ENCODE measurements around the gene OTX1. TPM values are rescaled to one million over a fixed set of nuclear protein-coding genes. Genes with fewer than 3 reads are reported as not detected.

OTX1 gene
- total and polyA plus RNA-seq, 2 donors (not counting 3 experiments of a cell fraction or from before 2014, with no cell fraction given), result not detected

- Histone ChIP-seq H3K36me3 (ENCODE audit: control insufficient read depth in 2 of 2, extremely low read depth in 1 of 2, insufficient read depth in 2 of 2, low read length in 2 of 2) (no peaks in the 10 kb centered on the region), H2AFZ (ENCODE audit: low read depth, low read length) (no peak overlapping the region), H3K4me2 (ENCODE audit: insufficient read depth, low read length) (no peak overlapping the region), H3K79me2 (ENCODE audit: control insufficient read depth, insufficient read depth, low read length) (no peaks in the 10 kb centered on the region), H3K27ac (ENCODE audit: insufficient read depth, low read depth, low read length) (no peak overlapping the region), H4K20me1 (replicated peaks; ENCODE audit: control insufficient read depth, extremely low read depth, insufficient read depth, low read length) (no peaks in the 10 kb centered on the region), H3K4me1 (ENCODE audit: control insufficient read depth, extremely low read depth, insufficient read depth, low read length) (no peaks in the 10 kb centered on the region), H3K27me3 (ENCODE audit: control insufficient read depth in 2 of 2, insufficient read depth in 2 of 2, low read length in 2 of 2) (no peaks in the 10 kb centered on the region), H3K9me1 (replicated peaks; ENCODE audit: control insufficient read depth, extremely low read depth, insufficient read depth, low read length) (no peaks in the 10 kb centered on the region), H3K9me3 (replicated peaks; ENCODE audit: control insufficient read depth, insufficient read depth, low read length) (no peaks in the 10 kb centered on the region), H3K9ac (replicated peaks; ENCODE audit: extremely low read depth, insufficient read depth, low read length) (no peak overlapping the region), H3K4me3 (replicated peaks in 1 of 3; ENCODE audit: insufficient read depth in 1 of 3, low read depth in 1 of 3, low read length in 3 of 3) (no peak overlapping the region)
- no peak for TF ChIP-seq GATA2 (IDR thresholded peaks at IDR 0.05; ENCODE audit: insufficient read depth, insufficient read length, low read depth, low read length)
- no peak for TF ChIP-seq MYC (IDR thresholded peaks at IDR 0.05; ENCODE audit: low read depth, low read length)
- TF ChIP-seq MAX (IDR thresholded peaks at IDR 0.05; ENCODE audit: insufficient read depth, insufficient read length), result no peak
- no peak for TF ChIP-seq EZH2 (IDR thresholded peaks at IDR 0.05; ENCODE audit: borderline replicate concordance, low read depth, low read length, severe bottlenecking)
- CTCF ChIA-PET, result interaction anchor here (1.3 to 1.6 kb wide), 3 partner anchors 10 to 14 kb away, joined by 3 to 6 read pairs (median 4); no protein-coding TSS in a partner anchor
- FAIRE-seq (no peak), DNase-seq (ENCODE audit: low read depth, low spot score) (no peak)
- BruUV-seq (replicated peaks), result no TSS peak
- POLR2A ChIA-PET, result interaction anchor here (0.6 kb wide), 1 partner anchor 1654 kb away, joined by 4 read pairs; no protein-coding TSS in a partner anchor
- intact Hi-C loops (cut with micrococcal nuclease), result no loop called here
- dilution Hi-C loops (cut with MboI; ENCODE audit: extremely low pct_ligation_motif_present, low sequenced_read_pairs), result no loop called here
Measured at GRCh38 chr2:63007813-63008458, 42.7 kb upstream of the OTX1 start.

- Histone ChIP-seq H3K9me3 (replicated peaks; ENCODE audit: control insufficient read depth, insufficient read depth, low read length) (no peaks in the 10 kb centered on the region), H3K4me2 (ENCODE audit: insufficient read depth, low read length) (no peak overlapping the region), H3K79me2 (ENCODE audit: control insufficient read depth, insufficient read depth, low read length) (no peaks in the 10 kb centered on the region), H3K9ac (replicated peaks; ENCODE audit: extremely low read depth, insufficient read depth, low read length) (no peak overlapping the region), H3K4me1 (ENCODE audit: control insufficient read depth, extremely low read depth, insufficient read depth, low read length) (no peaks in the 10 kb centered on the region), H3K27ac (ENCODE audit: insufficient read depth, low read depth, low read length) (no peak overlapping the region), H2AFZ (ENCODE audit: low read depth, low read length) (no peak overlapping the region), H3K27me3 (ENCODE audit: control insufficient read depth in 2 of 2, insufficient read depth in 2 of 2, low read length in 2 of 2) (no peaks in the 10 kb centered on the region), H3K9me1 (replicated peaks; ENCODE audit: control insufficient read depth, extremely low read depth, insufficient read depth, low read length) (no peaks in the 10 kb centered on the region), H3K36me3 (ENCODE audit: control insufficient read depth in 2 of 2, extremely low read depth in 1 of 2, insufficient read depth in 2 of 2, low read length in 2 of 2) (no peaks in the 10 kb centered on the region), H3K4me3 (replicated peaks in 1 of 3; ENCODE audit: insufficient read depth in 1 of 3, low read depth in 1 of 3, low read length in 3 of 3) (no peak overlapping the region), H4K20me1 (replicated peaks; ENCODE audit: control insufficient read depth, extremely low read depth, insufficient read depth, low read length) (no peaks in the 10 kb centered on the region)
- ChIA-PET POLR2A (no interaction called here), CTCF (interaction anchor here (1.3 to 1.6 kb wide), 2 partner anchors 9 to 15 kb away, joined by 3 to 4 read pairs; no protein-coding TSS in a partner anchor)
- dilution Hi-C loops (cut with MboI; ENCODE audit: extremely low pct_ligation_motif_present, low sequenced_read_pairs) (no loop called here), intact Hi-C loops (cut with micrococcal nuclease) (no loop called here)
- DNase-seq (ENCODE audit: low read depth, low spot score) (no peak), FAIRE-seq (no peak)
- no TSS peak for BruUV-seq (replicated peaks)
- no peak for TF ChIP-seq MAX (IDR thresholded peaks at IDR 0.05; ENCODE audit: insufficient read depth, insufficient read length)
- TF ChIP-seq GATA2 (IDR thresholded peaks at IDR 0.05; ENCODE audit: insufficient read depth, insufficient read length, low read depth, low read length), result no peak
- no peak for TF ChIP-seq CTCF (IDR thresholded peaks at IDR 0.05; ENCODE audit: extremely low read depth in 1 of 2, insufficient read depth in 1 of 2, low read depth in 1 of 2, low read length in 2 of 2)
- TF ChIP-seq POLR2AphosphoS5 (IDR thresholded peaks at IDR 0.05; ENCODE audit: insufficient read depth, low read depth, low read length), result no peak
- TF ChIP-seq MYC (IDR thresholded peaks at IDR 0.05; ENCODE audit: low read depth, low read length), result no peak
- TF ChIP-seq JUN (IDR thresholded peaks at IDR 0.05; ENCODE audit: borderline replicate concordance, insufficient read depth, insufficient read length, low read depth), result no peak
- TF ChIP-seq FOS (IDR thresholded peaks at IDR 0.05; ENCODE audit: borderline replicate concordance, insufficient read depth, low read length), result no peak
- TF ChIP-seq EZH2 (IDR thresholded peaks at IDR 0.05; ENCODE audit: borderline replicate concordance, low read depth, low read length, severe bottlenecking), result no peak
- no peak for TF ChIP-seq POLR2A (IDR thresholded peaks at IDR 0.05; ENCODE audit: low read depth, low read length)
Measured at GRCh38 chr2:63008838-63009237, 41.8 kb upstream of the OTX1 start.

All from endothelial cell of umbilical vein (primary cell).